ENCODE measurements around the gene RYR1.

DNA sequence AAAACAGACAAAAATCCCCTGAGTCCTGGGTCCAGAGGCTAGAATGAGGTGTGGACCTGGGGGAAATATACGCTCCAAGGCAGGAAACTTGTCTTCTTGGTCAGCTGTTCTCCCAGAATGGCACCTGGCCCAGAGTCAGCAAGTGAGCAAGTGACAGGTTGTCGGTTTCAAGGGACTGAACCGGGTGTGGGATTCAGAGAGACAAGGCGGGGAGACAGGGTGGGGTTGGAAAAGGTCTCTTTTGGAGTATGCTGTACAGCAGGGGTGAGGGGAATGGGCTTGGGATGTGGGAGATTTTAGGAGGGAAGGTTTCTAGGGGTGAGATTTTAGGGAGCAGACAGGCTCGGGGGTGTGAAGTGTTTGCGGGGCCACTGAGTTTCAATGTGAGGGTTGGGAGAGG lies 83.3 kb downstream of the RYR1 start:
- TF ChIP-seq, protein P1, sequence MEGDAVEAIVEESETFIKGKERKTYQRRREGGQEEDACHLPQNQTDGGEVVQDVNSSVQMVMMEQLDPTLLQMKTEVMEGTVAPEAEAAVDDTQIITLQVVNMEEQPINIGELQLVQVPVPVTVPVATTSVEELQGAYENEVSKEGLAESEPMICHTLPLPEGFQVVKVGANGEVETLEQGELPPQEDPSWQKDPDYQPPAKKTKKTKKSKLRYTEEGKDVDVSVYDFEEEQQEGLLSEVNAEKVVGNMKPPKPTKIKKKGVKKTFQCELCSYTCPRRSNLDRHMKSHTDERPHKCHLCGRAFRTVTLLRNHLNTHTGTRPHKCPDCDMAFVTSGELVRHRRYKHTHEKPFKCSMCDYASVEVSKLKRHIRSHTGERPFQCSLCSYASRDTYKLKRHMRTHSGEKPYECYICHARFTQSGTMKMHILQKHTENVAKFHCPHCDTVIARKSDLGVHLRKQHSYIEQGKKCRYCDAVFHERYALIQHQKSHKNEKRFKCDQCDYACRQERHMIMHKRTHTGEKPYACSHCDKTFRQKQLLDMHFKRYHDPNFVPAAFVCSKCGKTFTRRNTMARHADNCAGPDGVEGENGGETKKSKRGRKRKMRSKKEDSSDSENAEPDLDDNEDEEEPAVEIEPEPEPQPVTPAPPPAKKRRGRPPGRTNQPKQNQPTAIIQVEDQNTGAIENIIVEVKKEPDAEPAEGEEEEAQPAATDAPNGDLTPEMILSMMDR (IDR thresholded peaks at IDR 0.05; ENCODE audit: insufficient read depth, low read length): no peak
- no peak for TF ChIP-seq GABPA (IDR thresholded peaks at IDR 0.05; ENCODE audit: low read depth)

Data from HL-60 (cell line).